Measurements from ENCODE around the gene ZGLP1. TPM values are rescaled to one million over a fixed set of nuclear protein-coding genes. Genes with fewer than 3 reads are reported as not detected.
A peak's percentile ranks its signal among the peaks of the same experiment; 100 is the strongest.
"Not testable (repeated sequence)": the region's sequence is repeated elsewhere in the genome, so short reads cannot be mapped to it uniquely, and the experiment has no call there.

Gene ZGLP1
- total and polyA plus RNA-seq, 2 donors (not counting 1 experiment from before 2014, with no cell fraction given): 6.4 to 8.0 TPM

DNA sequence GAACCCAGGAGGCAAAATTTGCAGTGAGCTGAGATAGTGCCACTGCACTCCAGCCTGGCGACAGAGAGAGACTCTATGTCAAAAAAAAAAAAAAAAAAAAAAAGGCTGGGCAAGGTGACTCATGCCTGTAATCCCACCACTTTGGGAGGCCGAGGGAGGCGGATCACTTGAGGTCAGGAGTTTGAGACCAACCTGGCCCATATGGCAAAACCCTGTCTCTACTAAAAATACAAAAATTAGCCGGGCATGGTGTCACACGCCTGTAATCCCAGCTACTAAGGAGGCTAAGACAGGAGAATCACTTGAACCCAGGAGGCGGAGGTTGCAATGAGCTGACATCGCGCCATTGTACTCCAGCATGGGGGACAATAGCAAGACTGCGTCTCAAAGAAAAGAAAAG, 27.1 kb upstream of the ZGLP1 start:
- H3K4me1 Mint-ChIP-seq: peaks cover 39% of the 10 kb centered on the region
- peaks cover 0 to 24% of the 10 kb centered on the region in 2 experiments for H3K36me3 ChIP-seq (replicated peaks in 1 of 2; ENCODE audit: control extremely low read depth in 1 of 2, control insufficient read depth in 1 of 2, extremely low read depth in 1 of 2, insufficient read depth in 2 of 2, low read length in 1 of 2)
- H3K9me3 ChIP-seq (ENCODE audit: control extremely low read depth in 1 of 3, control insufficient read depth in 2 of 3, insufficient read depth in 1 of 3, low read length in 2 of 3): peaks cover 0 to 15% (median 0%) of the 10 kb centered on the region in 3 donors
- DNase-seq; H3K27me3 ChIP-seq (replicated peaks in 1 of 4; ENCODE audit: control extremely low read depth in 1 of 4, control insufficient read depth in 3 of 4, insufficient read depth in 4 of 4, low read length in 3 of 4); intact Hi-C loops (cut with micrococcal nuclease); H3K4me3 ChIP-seq (ENCODE audit: control extremely low read depth in 1 of 5, extremely low read depth in 1 of 5, insufficient read depth in 1 of 5, low read depth in 2 of 5, low read length in 4 of 5); H3K27ac Mint-ChIP-seq; H3K9ac ChIP-seq (ENCODE audit: low read length); ATAC-seq (ENCODE audit: low read depth); H3K4me3 Mint-ChIP-seq; H3K27me3 Mint-ChIP-seq; H2AFZ ChIP-seq (ENCODE audit: insufficient read depth, low read depth, low read length, poor library complexity, severe bottlenecking); H3K9me3 Mint-ChIP-seq (ENCODE audit: insufficient read depth); H3K4me2 ChIP-seq (replicated peaks; ENCODE audit: low read depth, low read length, poor library complexity, severe bottlenecking); H3K27ac ChIP-seq (ENCODE audit: low read length in 2 of 2); POLR2A ChIA-PET: not testable (repeated sequence)
- CTCF ChIA-PET: interaction anchor here (0.6 to 4.3 kb wide), 4 partner anchors 39 to 78 kb away, joined by 3 to 14 read pairs (median 3); partner anchors contain the start of gene ICAM1
- H3K4me1 ChIP-seq (ENCODE audit: control insufficient read depth in 2 of 2, insufficient read depth in 2 of 2, low read length in 2 of 2): peaks cover 27 to 45% of the 10 kb centered on the region in 2 donors
- 98% methylated on average over 6 of the region's 9 CpGs for WGBS (ENCODE audit: insufficient coverage)
- peaks cover 81% of the 10 kb centered on the region for H3K79me2 ChIP-seq (ENCODE audit: control insufficient read depth, insufficient read depth, low read length)
- H4K20me1 ChIP-seq (ENCODE audit: control insufficient read depth, insufficient read depth, low read length, poor library complexity, severe bottlenecking): peaks cover 34% of the 10 kb centered on the region

- Histone ChIP-seq H3K27ac (ENCODE audit: low read length in 2 of 2) (no peak overlapping the region), H2AFZ (ENCODE audit: insufficient read depth, low read depth, low read length, poor library complexity, severe bottlenecking) (no peak overlapping the region), H3K4me2 (replicated peaks; ENCODE audit: low read depth, low read length, poor library complexity, severe bottlenecking) (no peak overlapping the region), H3K79me2 (ENCODE audit: control insufficient read depth, insufficient read depth, low read length) (peaks cover 90% of the 10 kb centered on the region), H4K20me1 (ENCODE audit: control insufficient read depth, insufficient read depth, low read length, poor library complexity, severe bottlenecking) (peaks cover 43% of the 10 kb centered on the region), H3K4me1 (ENCODE audit: control insufficient read depth in 2 of 2, insufficient read depth in 2 of 2, low read length in 2 of 2) (peaks cover 27 to 43% of the 10 kb centered on the region in 2 donors), H3K36me3 (replicated peaks in 1 of 2; ENCODE audit: control extremely low read depth in 1 of 2, control insufficient read depth in 1 of 2, extremely low read depth in 1 of 2, insufficient read depth in 2 of 2, low read length in 1 of 2) (peaks cover 0 to 26% of the 10 kb centered on the region in 2 experiments), H3K9me3 (ENCODE audit: control extremely low read depth in 1 of 3, control insufficient read depth in 2 of 3, insufficient read depth in 1 of 3, low read length in 2 of 3) (peaks cover 0 to 15% (median 0%) of the 10 kb centered on the region in 3 donors), H3K9ac (ENCODE audit: low read length) (no peak overlapping the region), H3K27me3 (replicated peaks in 1 of 4; ENCODE audit: control extremely low read depth in 1 of 4, control insufficient read depth in 3 of 4, insufficient read depth in 4 of 4, low read length in 3 of 4) (no peaks in the 10 kb centered on the region), H3K4me3 (ENCODE audit: control extremely low read depth in 1 of 5, extremely low read depth in 1 of 5, insufficient read depth in 1 of 5, low read depth in 2 of 5, low read length in 4 of 5) (no peak overlapping the region)
- Mint-ChIP-seq H3K4me1 (peaks cover 39% of the 10 kb centered on the region), H3K27ac (no peak overlapping the region), H3K27me3 (no peaks in the 10 kb centered on the region), H3K4me3 (no peak overlapping the region), H3K9me3 (ENCODE audit: insufficient read depth) (no peaks in the 10 kb centered on the region)
- POLR2A ChIA-PET: no interaction called here
- TF ChIP-seq EZH2 (IDR thresholded peaks at IDR 0.05; ENCODE audit: borderline replicate concordance, insufficient read depth, low read depth, low read length, poor library complexity, severe bottlenecking) (no peak), CTCF (IDR thresholded peaks at IDR 0.05) (no peak)
- 97% methylated on average over 26 of the region's 26 CpGs for WGBS (ENCODE audit: insufficient coverage)
- peak; percentile 6 for DNase-seq
- ATAC-seq (ENCODE audit: low read depth): no peak
- intact Hi-C loops (cut with micrococcal nuclease): no loop called here
- CTCF ChIA-PET: interaction anchor here (4.3 kb wide), 1 partner anchor 65 kb away, joined by 14 read pairs; the partner anchor contains the start of gene ICAM1
These were observed 25.9 kb upstream of the ZGLP1 start for GRCh38 chr19:10335352-10335985.

Data from B cell (primary cell).